ENCODE measurements around the gene MYMX.

- TF ChIP-seq CTCF (IDR thresholded peaks at IDR 0.05) (no peak), POLR2A (IDR thresholded peaks at IDR 0.05) (no peak)
These were observed 32.5 kb downstream of the MYMX start for GRCh38 chr6:44249082-44249748.
